IPS DF 6.9 (cell line): ENCODE measurements around the gene RPL37.

Experiments used
- DNase-seq: peaks from one replicate; pipeline ENCODE4 v3.0.0-alpha.2; 2013; ENCODE audit warnings: low read depth, low spot score
- H3K27ac ChIP-seq: one replicate; pipeline ENCODE4 v1.5.1; 2013; ENCODE audit warnings: low read length, control low read depth
- H3K27me3 ChIP-seq: 2 replicates; pipeline ENCODE4 v1.6.1; 2013; ENCODE audit warnings: mild to moderate bottlenecking, low read length; ENCODE audit not compliant: control insufficient read depth, insufficient read depth
- H3K36me3 ChIP-seq: 2 replicates; pipeline ENCODE4 v1.6.1; 2013; ENCODE audit warnings: low read length; ENCODE audit not compliant: control insufficient read depth, insufficient read depth
- H3K4me1 ChIP-seq: 2 replicates; pipeline ENCODE4 v1.6.1; 2013; ENCODE audit warnings: low read length; ENCODE audit not compliant: control insufficient read depth, insufficient read depth
- H3K4me3 ChIP-seq: 2 replicates; pipeline ENCODE4 v1.5.1; 2013; ENCODE audit warnings: mild to moderate bottlenecking, low read length
- H3K9me3 ChIP-seq: 2 replicates; pipeline ENCODE4 v1.6.1; 2013; ENCODE audit warnings: low read length, inconsistent platforms; ENCODE audit not compliant: control insufficient read depth, insufficient read depth
- WGBS: extraction: QIAGEN DNeasy Blood & Tissue Kit; methylation state at CpG from one replicate; pipeline ENCODE4 v1.1.7; 2013; ENCODE audit warnings: mixed read lengths, missing lambda C conversion rate; ENCODE audit not compliant: insufficient read length, insufficient coverage; 5-methylcytosine and 5-hydroxymethylcytosine counted together

RPL37 gene

GRCh38 chr5:40781843-40782409 lies 53.1 kb downstream of the RPL37 start:
- H3K4me1 ChIP-seq = no peaks in the 10 kb centered on the region
- no peaks in the 10 kb centered on the region for H3K27me3 ChIP-seq
- no peak for DNase-seq
- no peak overlapping the region for H3K27ac ChIP-seq
- H3K4me3 ChIP-seq = no peak overlapping the region
- no peaks in the 10 kb centered on the region for H3K36me3 ChIP-seq
- H3K9me3 ChIP-seq = no peaks in the 10 kb centered on the region

DNA sequence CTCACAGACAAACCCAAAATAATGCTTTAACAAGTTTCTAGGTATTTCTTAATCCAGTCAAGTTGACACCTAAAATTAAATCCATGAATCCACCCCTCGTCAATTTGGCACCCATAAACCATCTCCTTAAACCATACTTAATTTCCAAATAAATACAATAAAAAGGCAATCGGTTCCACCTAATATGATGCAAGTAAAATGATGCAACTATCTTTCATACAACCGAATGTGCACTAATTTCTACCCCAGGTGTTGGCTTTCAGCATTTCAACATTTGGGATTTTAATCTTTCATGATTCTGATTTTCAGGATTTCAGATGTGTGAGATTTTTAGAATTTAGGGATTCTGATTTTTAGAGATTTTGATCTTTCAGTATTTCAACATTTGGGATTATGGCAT lies 54.2 kb downstream of the RPL37 start:
- Histone ChIP-seq H3K27me3 (no peaks in the 10 kb centered on the region), H3K36me3 (no peaks in the 10 kb centered on the region; the same call in 1 of the 2 replicates), H3K4me3 (no peak overlapping the region), H3K9me3 (no peaks in the 10 kb centered on the region), H3K4me1 (no peaks in the 10 kb centered on the region), H3K27ac (no peak overlapping the region)
- DNase-seq = no peak
- WGBS = 100% methylated on average over 2 of the region's 3 CpGs

DNA sequence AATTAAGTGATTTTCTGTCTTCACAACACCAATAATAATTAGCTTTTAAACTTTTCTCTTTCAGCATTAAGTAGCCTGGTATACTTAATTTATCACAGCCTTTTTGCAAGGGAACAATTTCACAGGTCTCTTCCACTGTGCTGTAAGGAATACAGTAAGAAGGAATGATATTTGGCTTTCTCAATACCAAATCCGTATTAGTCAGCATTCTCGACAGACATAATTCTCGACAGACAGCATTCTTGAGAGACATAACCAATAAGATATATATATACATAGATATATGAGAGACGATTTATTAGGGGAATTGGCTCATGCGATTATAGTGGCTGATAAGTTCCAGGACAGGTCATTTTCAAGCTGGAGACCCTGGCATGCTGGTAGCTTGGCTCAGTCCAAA lies 54.8 kb downstream of the RPL37 start:
- Histone ChIP-seq H3K4me3 (no peak overlapping the region), H3K27me3 (no peaks in the 10 kb centered on the region), H3K36me3 (no peaks in the 10 kb centered on the region; the same call in 1 of the 2 replicates), H3K9me3 (no peaks in the 10 kb centered on the region), H3K4me1 (no peaks in the 10 kb centered on the region), H3K27ac (no peak overlapping the region)
- WGBS = no CpG with 5 or more reads among the region's 5 CpGs
- no peak for DNase-seq

DNA sequence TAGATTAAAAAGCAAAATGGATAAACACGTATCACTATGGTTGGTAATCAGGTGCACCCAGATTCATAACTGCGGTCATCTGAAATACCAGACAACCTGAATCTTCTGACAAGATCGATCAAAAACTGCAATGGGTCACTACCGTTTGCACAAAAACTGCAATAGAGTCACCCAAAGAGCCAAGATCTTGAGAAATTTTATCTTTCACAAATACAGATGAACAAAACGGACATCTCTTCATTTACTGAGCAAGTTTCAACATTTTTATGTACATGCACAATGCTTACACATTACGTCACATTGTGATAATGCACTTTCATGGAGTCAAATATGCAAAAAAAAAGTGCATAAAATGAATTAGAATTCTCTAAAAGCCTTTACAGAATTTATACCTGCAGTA lies 55.5 kb downstream of the RPL37 start:
- Histone ChIP-seq H3K4me1 (no peaks in the 10 kb centered on the region), H3K9me3 (no peaks in the 10 kb centered on the region), H3K36me3 (no peaks in the 10 kb centered on the region; the same call in 1 of the 2 replicates), H3K27ac (no peak overlapping the region), H3K4me3 (no peak overlapping the region), H3K27me3 (no peaks in the 10 kb centered on the region)
- no peak for DNase-seq
- WGBS = no CpG with 5 or more reads among the region's 6 CpGs

- no CpG with 5 or more reads among the region's 1 CpG for WGBS
Measured at GRCh38 chr5:40778133-40778532, 56.9 kb downstream of the RPL37 start.

GRCh38 chr5:40776658-40776977 lies 58.4 kb downstream of the RPL37 start:
- DNase-seq = no peak
- H3K4me1 ChIP-seq = no peaks in the 10 kb centered on the region
- no peak overlapping the region for H3K4me3 ChIP-seq
- no peaks in the 10 kb centered on the region; the same call in 1 of the 2 replicates for H3K36me3 ChIP-seq
- no peaks in the 10 kb centered on the region for H3K9me3 ChIP-seq
- no peaks in the 10 kb centered on the region for H3K27me3 ChIP-seq
- no CpG with 5 or more reads among the region's 1 CpG for WGBS
- no peak overlapping the region for H3K27ac ChIP-seq

More at GRCh38 chr5:40778133-40778532, 56.9 kb downstream of the RPL37 start:
- H3K4me1 ChIP-seq = no peaks in the 10 kb centered on the region
- no peaks in the 10 kb centered on the region for H3K27me3 ChIP-seq
- no peak overlapping the region for H3K4me3 ChIP-seq
- no peak overlapping the region for H3K27ac ChIP-seq
- H3K36me3 ChIP-seq = no peaks in the 10 kb centered on the region; the same call in 1 of the 2 replicates
- DNase-seq = no peak
- H3K9me3 ChIP-seq = no peaks in the 10 kb centered on the region

DNA sequence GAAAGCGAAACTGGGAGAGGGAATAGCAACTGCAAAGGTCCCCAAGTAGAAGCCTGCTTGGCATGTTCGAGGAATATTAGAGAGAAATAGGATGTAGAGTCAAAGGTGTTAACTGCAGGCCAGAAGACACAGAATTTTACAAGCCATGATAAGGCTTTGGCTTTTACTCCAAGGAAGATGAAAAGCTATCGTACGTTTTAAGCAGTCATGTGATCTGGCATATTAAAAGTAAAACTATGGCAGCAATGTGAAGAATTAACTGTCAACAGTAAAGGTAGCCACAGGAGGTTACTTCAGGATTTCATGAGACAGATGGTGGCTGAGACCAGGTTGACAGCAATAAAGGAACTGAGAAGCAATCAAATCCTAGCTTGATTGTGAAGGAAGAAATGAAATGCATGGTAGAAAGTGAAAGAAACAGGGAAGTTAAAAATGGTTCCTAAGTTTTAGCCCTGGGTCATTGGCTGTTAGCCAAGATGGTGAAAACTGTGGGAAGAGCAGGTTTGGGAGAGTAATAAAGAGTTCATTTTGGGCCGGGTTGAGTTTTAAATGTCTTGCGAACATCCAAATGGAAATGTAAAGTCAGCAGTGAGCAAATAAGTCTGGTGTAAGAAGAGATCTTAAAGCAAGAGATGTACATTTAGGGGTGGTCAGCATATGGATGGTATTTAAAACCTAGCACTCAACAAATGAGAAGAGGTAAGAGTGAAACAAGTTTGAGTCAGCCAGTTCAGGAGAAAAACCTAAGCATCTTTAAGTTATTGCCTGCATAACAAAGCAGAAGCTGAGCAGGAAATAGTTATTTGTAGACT lies 59.0 kb downstream of the RPL37 start:
- Histone ChIP-seq H3K4me3 (no peak overlapping the region), H3K27ac (no peak overlapping the region), H3K36me3 (no peaks in the 10 kb centered on the region; the same call in 1 of the 2 replicates), H3K9me3 (no peaks in the 10 kb centered on the region), H3K4me1 (no peaks in the 10 kb centered on the region), H3K27me3 (no peaks in the 10 kb centered on the region)
- DNase-seq = no peak
- WGBS = no CpG with 5 or more reads among the region's 6 CpGs
